PC-3 (cell line): ENCODE measurements around the gene NT5C1B. TPM values are rescaled to one million over a fixed set of nuclear protein-coding genes. Genes with fewer than 3 reads are reported as not detected.

Source experiments
- ATAC-seq: fragments of 200-7000 bp; cut with Tn5 transposase; 2 replicates; pipeline ENCODE4 v1.9.1; 2020; ENCODE audit warnings: mild to moderate bottlenecking, moderate library complexity
- BruUV-seq: library from RNA; stranded (reverse); fragments of 400-500 nt; replicated peaks from 2 replicates; lab custom pipeline; 2021; lab: Mats Ljungman, UMichigan
- CTCF ChIA-PET: fragments of 300-600 bp; sonication (Branson Sonifier 250); formaldehyde crosslinking; loops from one replicate; lab custom pipeline; 2022; ENCODE audit warnings: antibody characterized with exemption; lab: Charles Lee
- POLR2A ChIA-PET: fragments of 300-600 bp; sonication (Branson Sonifier 250); formaldehyde crosslinking; loops from one replicate; lab custom pipeline; 2022; ENCODE audit warnings: antibody characterized with exemption; ENCODE audit not compliant: unreplicated experiment; lab: Charles Lee
- DNase-seq: peaks from one replicate; pipeline ENCODE4 v3.0.0-alpha.2; 2015
- H2AFZ ChIP-seq: fragments of 300-600 bp; sonication (generic); 2 replicates; pipeline ENCODE4 v1.6.0; 2016; ENCODE audit warnings: antibody characterized with exemption, low read length
- H3F3A ChIP-seq: fragments of 300-600 bp; sonication (generic); one replicate; pipeline ENCODE4 v1.6.0; 2017; ENCODE audit warnings: antibody characterized with exemption, low read length, control low read depth, mild to moderate bottlenecking; ENCODE audit not compliant: unreplicated experiment
- H3K27ac ChIP-seq: fragments of 300-600 bp; sonication (generic); 2 replicates; pipeline ENCODE4 v1.5.1; 2016; ENCODE audit warnings: mild to moderate bottlenecking, low read length
- H3K27me3 ChIP-seq: fragments of 300-600 bp; sonication (generic); 2 replicates; pipeline ENCODE4 v1.6.1; 2016; ENCODE audit warnings: low read length, mixed read lengths
- H3K36me3 ChIP-seq: fragments of 300-600 bp; sonication (generic); 2 replicates; pipeline ENCODE4 v1.6.1; 2016; ENCODE audit warnings: low read depth, mixed run types, low read length, mixed read lengths
- H3K4me1 ChIP-seq: fragments of 300-600 bp; sonication (generic); 2 replicates; pipeline ENCODE4 v1.5.1; 2016; ENCODE audit warnings: low read length; ENCODE audit not compliant: insufficient read depth
- H3K4me2 ChIP-seq: fragments of 300-600 bp; sonication (generic); 2 replicates; pipeline ENCODE4 v1.6.0; 2016; ENCODE audit warnings: low read length
- H3K4me3 ChIP-seq: fragments of 300-600 bp; sonication (generic); 2 replicates; pipeline ENCODE4 v1.5.1; 2016; ENCODE audit warnings: mild to moderate bottlenecking, low read length, mixed read lengths
- H3K79me2 ChIP-seq: fragments of 300-600 bp; sonication (generic); 2 replicates; pipeline ENCODE4 v1.6.1; 2017; ENCODE audit warnings: low read length, mixed read lengths
- H3K9ac ChIP-seq: fragments of 300-600 bp; sonication (generic); 2 replicates; pipeline ENCODE4 v1.6.0; 2016; ENCODE audit warnings: mild to moderate bottlenecking, low read length
- H3K9me2 ChIP-seq: fragments of 300-600 bp; sonication (generic); replicated peaks from 2 replicates; pipeline ENCODE4 v1.6.1; 2016; ENCODE audit warnings: mixed run types, low read length, mixed read lengths
- H3K9me3 ChIP-seq: fragments of 300-600 bp; sonication (generic); 2 replicates; pipeline ENCODE4 v1.6.1; 2016; ENCODE audit warnings: low read length, mixed read lengths
- H4K20me1 ChIP-seq: fragments of 300-600 bp; sonication (generic); 2 replicates; pipeline ENCODE4 v1.6.1; 2016; ENCODE audit warnings: low read length, mixed read lengths
- EZH2 ChIP-seq: fragments of 300-600 bp; sonication (generic); IDR thresholded peaks from one replicate; pipeline ENCODE4 v1.6.1; 2017; ENCODE audit warnings: antibody characterized with exemption, mild to moderate bottlenecking, low read length; ENCODE audit not compliant: unreplicated experiment
- EZH2phosphoT487 ChIP-seq: fragments of 300-600 bp; sonication (generic); IDR thresholded peaks from 2 replicates; pipeline ENCODE4 v1.6.1; 2018; ENCODE audit warnings: mild to moderate bottlenecking, antibody characterized with exemption, low read length, borderline replicate concordance
- intact Hi-C: fragments of 100-400 bp; cut with micrococcal nuclease; formaldehyde crosslinking; loops from 2 replicates; pipeline ENCODE4 v1.9.0; 2023
- total RNA-seq: library from RNA; depleted of rRNA; stranded (reverse); fragments of >200 nt; gene quantifications from 2 replicates; pipeline ENCODE4 v1.2.3, GENCODE V29; 2014
- TF ChIP-seq, protein P1 (sequence below): fragments of 300-600 bp; sonication (generic); conservative IDR thresholded peaks from 2 replicates; pipeline ENCODE4 v1.5.1; 2017; ENCODE audit warnings: antibody characterized with exemption, low read depth, mild to moderate bottlenecking, low read length

Gene NT5C1B
- total RNA-seq, 1 experiment from 2014 or later: not detected

DNA sequence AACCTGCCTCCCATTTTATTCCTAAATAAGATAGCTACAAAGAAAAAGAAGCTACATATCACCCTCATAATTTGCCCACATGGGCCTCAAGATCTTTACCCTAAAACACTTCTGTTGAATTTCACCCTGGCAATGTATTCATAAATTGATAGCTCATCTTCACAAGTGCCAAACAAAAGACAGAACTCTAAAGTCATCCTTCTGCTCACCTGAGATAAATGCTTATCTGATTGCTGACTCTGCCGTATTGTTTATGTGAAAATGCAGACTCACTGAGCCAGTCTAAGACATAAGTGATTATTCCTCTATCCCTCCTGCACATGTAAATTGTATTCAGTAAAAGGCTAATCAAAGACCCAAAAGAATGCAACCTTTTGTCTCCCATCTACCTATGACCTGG, 30.9 kb downstream of the NT5C1B start:
- Histone ChIP-seq H3F3A (no peaks in the 10 kb centered on the region), H2AFZ (no peak overlapping the region), H3K9me3 (no peaks in the 10 kb centered on the region), H3K27me3 (no peaks in the 10 kb centered on the region), H3K9me2 (no peaks in the 10 kb centered on the region), H3K36me3 (peaks cover 21% of the 10 kb centered on the region; the same call in 1 of the 2 replicates), H4K20me1 (no peaks in the 10 kb centered on the region), H3K27ac (no peak overlapping the region), H3K9ac (no peak overlapping the region), H3K4me1 (peaks cover 22% of the 10 kb centered on the region), H3K79me2 (peaks cover 71% of the 10 kb centered on the region), H3K4me2 (peak overlapping the region; percentile 94), H3K4me3 (0 out of 2 replicates have a peak overlapping the region, but pooled peaks have one; percentile 5)
- ATAC-seq (no peak), DNase-seq (no peak)
- ChIA-PET POLR2A (no interaction called here), CTCF (no interaction called here)
- intact Hi-C loops: loop anchor here (5.0 kb wide), 2 partner anchors 36 to 69 kb away; no protein-coding TSS in a partner anchor
- TF ChIP-seq, protein P1, sequence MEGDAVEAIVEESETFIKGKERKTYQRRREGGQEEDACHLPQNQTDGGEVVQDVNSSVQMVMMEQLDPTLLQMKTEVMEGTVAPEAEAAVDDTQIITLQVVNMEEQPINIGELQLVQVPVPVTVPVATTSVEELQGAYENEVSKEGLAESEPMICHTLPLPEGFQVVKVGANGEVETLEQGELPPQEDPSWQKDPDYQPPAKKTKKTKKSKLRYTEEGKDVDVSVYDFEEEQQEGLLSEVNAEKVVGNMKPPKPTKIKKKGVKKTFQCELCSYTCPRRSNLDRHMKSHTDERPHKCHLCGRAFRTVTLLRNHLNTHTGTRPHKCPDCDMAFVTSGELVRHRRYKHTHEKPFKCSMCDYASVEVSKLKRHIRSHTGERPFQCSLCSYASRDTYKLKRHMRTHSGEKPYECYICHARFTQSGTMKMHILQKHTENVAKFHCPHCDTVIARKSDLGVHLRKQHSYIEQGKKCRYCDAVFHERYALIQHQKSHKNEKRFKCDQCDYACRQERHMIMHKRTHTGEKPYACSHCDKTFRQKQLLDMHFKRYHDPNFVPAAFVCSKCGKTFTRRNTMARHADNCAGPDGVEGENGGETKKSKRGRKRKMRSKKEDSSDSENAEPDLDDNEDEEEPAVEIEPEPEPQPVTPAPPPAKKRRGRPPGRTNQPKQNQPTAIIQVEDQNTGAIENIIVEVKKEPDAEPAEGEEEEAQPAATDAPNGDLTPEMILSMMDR: no peak
- TF ChIP-seq EZH2 (no peak), EZH2phosphoT487 (no peak)
- no TSS peak for BruUV-seq

GRCh38 chr2:18557121-18557520, 32.2 kb downstream of the NT5C1B start:
- Histone ChIP-seq H3F3A (peaks cover 8% of the 10 kb centered on the region), H3K4me3 (no peak overlapping the region), H3K79me2 (peaks cover 77% of the 10 kb centered on the region), H3K4me2 (no peak overlapping the region), H3K27ac (no peak overlapping the region), H3K4me1 (peaks cover 35% of the 10 kb centered on the region), H4K20me1 (no peaks in the 10 kb centered on the region), H3K27me3 (no peaks in the 10 kb centered on the region), H3K9me3 (no peaks in the 10 kb centered on the region), H3K9ac (no peak overlapping the region), H2AFZ (no peak overlapping the region), H3K9me2 (no peaks in the 10 kb centered on the region), H3K36me3 (peaks cover 18% of the 10 kb centered on the region; the same call in 1 of the 2 replicates)
- TF ChIP-seq, protein P1: no peak
- ChIA-PET CTCF (no interaction called here), POLR2A (no interaction called here)
- intact Hi-C loops: loop anchor here (5.0 kb wide), 2 partner anchors 35 to 70 kb away; no protein-coding TSS in a partner anchor
- no TSS peak for BruUV-seq
- ATAC-seq: no peak
- DNase-seq: no peak

GRCh38 chr2:18552351-18553077, 36.9 kb downstream of the NT5C1B start:
- H3K4me3 ChIP-seq: no peak overlapping the region
- H3K27me3 ChIP-seq: no peaks in the 10 kb centered on the region
- ATAC-seq (peak; percentile 29), DNase-seq (peak; percentile 43)
- 0 out of 2 replicates have a peak overlapping the region, but pooled peaks have one; percentile 15 for H2AFZ ChIP-seq
- H3K36me3 ChIP-seq: peaks cover 18% of the 10 kb centered on the region; the same call in 1 of the 2 replicates
- H3F3A ChIP-seq: peaks cover 18% of the 10 kb centered on the region
- no peaks in the 10 kb centered on the region for H3K9me2 ChIP-seq
- intact Hi-C loops: no loop called here
- H3K27ac ChIP-seq: peak overlapping the region; percentile 94
- peak overlapping the region; percentile 15; the same call in 1 of the 2 replicates for H3K9ac ChIP-seq
- POLR2A ChIA-PET: interaction anchor here (0.6 to 0.7 kb wide), 3 partner anchors 9 to 262 kb away, joined by 3 to 5 read pairs (median 3); no protein-coding TSS in a partner anchor
- CTCF ChIA-PET: interaction anchor here (0.5 kb wide), 1 partner anchor 32 kb away, joined by 3 read pairs; no protein-coding TSS in a partner anchor
- H3K79me2 ChIP-seq: peaks cover 40% of the 10 kb centered on the region
- peaks cover 41% of the 10 kb centered on the region for H3K4me1 ChIP-seq
- no peaks in the 10 kb centered on the region for H4K20me1 ChIP-seq
- H3K4me2 ChIP-seq: peak overlapping the region; percentile 69
- TF ChIP-seq EZH2phosphoT487: no peak
- TF ChIP-seq EZH2: no peak
- TF ChIP-seq, protein P1: no peak
- no TSS peak for BruUV-seq
- no peaks in the 10 kb centered on the region for H3K9me3 ChIP-seq
